ENCODE data around the gene UAP1.
"Not testable (repeated sequence)": the region's sequence is repeated elsewhere in the genome, so short reads cannot be mapped to it uniquely, and the experiment has no call there.

UAP1 gene

DNA sequence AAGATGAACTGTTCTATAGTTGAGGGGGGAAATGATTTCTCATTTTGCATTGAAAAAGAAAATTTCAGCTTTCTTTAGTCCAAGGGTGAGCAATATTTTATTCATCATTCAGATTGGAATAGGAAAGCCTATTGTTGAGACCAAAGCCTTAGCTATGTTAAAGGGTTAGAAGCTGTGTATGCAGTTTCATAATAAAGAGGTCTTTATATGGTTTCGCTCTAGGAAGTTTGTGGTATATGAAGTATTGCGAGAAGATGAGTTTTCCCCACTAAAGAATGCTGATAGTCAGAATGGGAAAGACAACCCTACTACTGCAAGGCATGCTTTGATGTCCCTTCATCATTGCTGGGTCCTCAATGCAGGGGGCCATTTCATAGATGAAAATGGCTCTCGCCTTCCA, 28.6 kb downstream of the UAP1 start:
- CTCF ChIA-PET, result interaction anchor here (0.8 to 1.0 kb wide), 2 partner anchors 11 to 16 kb away, joined by 3 read pairs; no protein-coding TSS in a partner anchor
- H3K9me3 ChIP-seq (ENCODE audit: control extremely low read depth in 1 of 5, control insufficient read depth in 4 of 5, insufficient read depth in 2 of 5, low read depth in 1 of 5, low read length in 4 of 5), result no peaks in the 10 kb centered on the region
- POLR2A ChIA-PET, result no interaction called here
- H3K4me3 ChIP-seq (ENCODE audit: control insufficient read depth in 1 of 7, extremely low read depth in 1 of 7, insufficient read depth in 4 of 7, low read depth in 2 of 7, low read length in 6 of 7), result no peak overlapping the region
- no peak for DNase-seq
- H3K36me3 ChIP-seq (ENCODE audit: control insufficient read depth in 4 of 4, insufficient read depth in 4 of 4, low read length in 3 of 4), result peaks cover 6 to 29% (median 22%) of the 10 kb centered on the region in 4 experiments
- no peaks in the 10 kb centered on the region for H3K4me1 ChIP-seq (ENCODE audit: control extremely low read depth in 1 of 4, control insufficient read depth in 4 of 4, insufficient read depth in 4 of 4, low read length in 3 of 4)
- H3K27me3 ChIP-seq (replicated peaks in 2 of 5; ENCODE audit: control insufficient read depth in 4 of 5, insufficient read depth in 5 of 5, low read length in 4 of 5), result no peaks in the 10 kb centered on the region
- H3K27ac ChIP-seq (ENCODE audit: insufficient read depth in 1 of 2, low read depth in 1 of 2, low read length in 2 of 2, poor library complexity in 1 of 2, severe bottlenecking in 2 of 2), result no peak overlapping the region
- WGBS (ENCODE audit: insufficient coverage), result 100% methylated on average over 3 of the region's 3 CpGs

DNA sequence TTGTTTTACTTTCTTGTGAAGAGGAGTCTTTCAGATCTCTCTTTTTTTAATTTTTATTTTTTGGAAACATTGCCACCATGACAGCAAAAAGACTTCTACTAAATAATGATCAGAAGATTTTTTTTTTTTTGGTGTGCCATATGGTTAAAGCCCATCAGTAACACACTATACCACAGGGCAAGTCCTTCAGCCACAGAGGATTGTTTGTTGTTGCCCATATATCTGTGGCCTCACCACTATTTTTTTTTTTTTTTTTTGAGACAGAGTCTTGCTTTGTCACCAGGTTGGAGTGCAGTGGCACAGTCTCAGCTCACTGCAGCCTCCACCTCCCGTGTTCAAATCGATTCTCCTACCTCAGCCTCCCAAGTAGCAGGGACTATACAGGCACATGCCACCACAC, 29.2 kb downstream of the UAP1 start:
- Histone ChIP-seq H3K27ac (ENCODE audit: insufficient read depth in 1 of 2, low read depth in 1 of 2, low read length in 2 of 2, poor library complexity in 1 of 2, severe bottlenecking in 2 of 2) (no peak overlapping the region), H3K4me1 (ENCODE audit: control extremely low read depth in 1 of 4, control insufficient read depth in 4 of 4, insufficient read depth in 4 of 4, low read length in 3 of 4) (no peaks in the 10 kb centered on the region), H3K9me3 (ENCODE audit: control extremely low read depth in 1 of 5, control insufficient read depth in 4 of 5, insufficient read depth in 2 of 5, low read depth in 1 of 5, low read length in 4 of 5) (no peaks in the 10 kb centered on the region), H3K36me3 (ENCODE audit: control insufficient read depth in 4 of 4, insufficient read depth in 4 of 4, low read length in 3 of 4) (peaks cover 6 to 28% (median 22%) of the 10 kb centered on the region in 4 experiments), H3K4me3 (ENCODE audit: control insufficient read depth in 1 of 7, extremely low read depth in 1 of 7, insufficient read depth in 4 of 7, low read depth in 2 of 7, low read length in 6 of 7) (no peak overlapping the region), H3K27me3 (replicated peaks in 2 of 5; ENCODE audit: control insufficient read depth in 4 of 5, insufficient read depth in 5 of 5, low read length in 4 of 5) (no peaks in the 10 kb centered on the region)
- ChIA-PET POLR2A (no interaction called here), CTCF (interaction anchor here (0.8 kb wide), 1 partner anchor 12 kb away, joined by 3 read pairs; no protein-coding TSS in a partner anchor)
- WGBS (ENCODE audit: insufficient coverage), result 100% methylated on average over 1 of the region's 2 CpGs
- no peak for DNase-seq

DNA sequence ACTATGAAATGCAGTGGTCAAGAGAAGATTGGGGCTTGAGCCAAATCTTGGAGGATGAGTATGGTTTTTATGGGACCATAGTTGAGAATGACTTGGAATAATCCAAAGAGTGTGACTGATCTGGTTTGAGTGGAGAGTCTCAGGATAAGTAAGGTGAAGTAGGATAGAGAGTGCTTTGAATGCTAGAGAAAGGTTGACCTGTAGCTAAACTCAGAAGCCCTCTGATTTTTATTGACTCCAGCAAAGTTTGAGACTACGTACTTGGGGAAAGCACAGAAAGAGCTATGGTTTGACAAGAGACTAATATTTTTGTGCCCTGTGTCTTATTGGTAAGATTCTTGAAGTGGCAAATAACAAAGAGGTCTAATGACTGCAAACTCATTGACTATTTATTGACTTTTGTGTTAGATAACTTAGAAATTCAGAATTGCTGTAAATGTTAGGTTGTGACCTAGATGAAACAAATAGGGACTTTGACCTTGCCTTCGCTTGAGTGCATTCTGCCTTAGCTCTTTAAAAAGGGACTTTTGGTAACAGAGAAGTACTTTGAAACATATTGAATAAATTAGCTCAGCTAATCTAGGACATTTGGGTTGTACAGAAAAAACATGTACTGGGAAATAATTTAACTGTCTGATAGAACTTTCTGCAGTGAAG, 35.1 kb downstream of the UAP1 start:
- WGBS (ENCODE audit: insufficient coverage), result 100% methylated on average over 1 of the region's 2 CpGs
- POLR2A ChIA-PET, result interaction anchor here (0.6 kb wide), 2 partner anchors 19 to 22 kb away, joined by 3 read pairs; no protein-coding TSS in a partner anchor

DNA sequence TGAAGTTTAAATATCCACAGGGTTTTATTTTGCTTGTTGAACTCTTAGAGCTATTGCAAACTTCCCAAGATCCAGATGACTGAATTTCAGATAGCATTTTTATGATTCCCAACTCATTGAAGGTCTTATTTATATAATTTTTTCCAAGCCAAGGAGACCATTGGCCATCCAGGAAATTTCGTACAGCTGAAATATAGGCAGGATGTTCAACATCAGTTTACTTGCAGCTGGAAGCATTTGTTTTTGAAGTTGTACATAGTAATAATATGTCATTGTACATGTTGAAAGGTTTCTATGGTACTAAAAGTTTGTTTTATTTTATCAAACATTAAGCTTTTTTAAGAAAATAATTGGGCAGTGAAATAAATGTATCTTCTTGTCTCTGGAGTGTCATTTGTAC, 37.9 kb downstream of the UAP1 start:
- CTCF ChIA-PET, result interaction anchor here (1.8 kb wide), 1 partner anchor 14 kb away, joined by 6 read pairs; no protein-coding TSS in a partner anchor

More for the DNA sequence above, 35.1 kb downstream of the UAP1 start:
- H3K4me1 ChIP-seq (ENCODE audit: control extremely low read depth in 1 of 4, control insufficient read depth in 4 of 4, insufficient read depth in 4 of 4, low read length in 3 of 4), result no peaks in the 10 kb centered on the region
- DNase-seq, result no peak
- H3K36me3 ChIP-seq (ENCODE audit: control insufficient read depth in 4 of 4, insufficient read depth in 4 of 4, low read length in 3 of 4), result peaks cover 6 to 34% (median 24%) of the 10 kb centered on the region in 4 experiments
- no peak overlapping the region for H3K27ac ChIP-seq (ENCODE audit: insufficient read depth in 1 of 2, low read depth in 1 of 2, low read length in 2 of 2, poor library complexity in 1 of 2, severe bottlenecking in 2 of 2)
- CTCF ChIA-PET, result interaction anchor here (1.6 kb wide), 1 partner anchor 19 kb away, joined by 4 read pairs; no protein-coding TSS in a partner anchor
- no peak overlapping the region for H3K4me3 ChIP-seq (ENCODE audit: control insufficient read depth in 1 of 7, extremely low read depth in 1 of 7, insufficient read depth in 4 of 7, low read depth in 2 of 7, low read length in 6 of 7)
- H3K27me3 ChIP-seq (replicated peaks in 2 of 5; ENCODE audit: control insufficient read depth in 4 of 5, insufficient read depth in 5 of 5, low read length in 4 of 5), result no peaks in the 10 kb centered on the region
- no peaks in the 10 kb centered on the region for H3K9me3 ChIP-seq (ENCODE audit: control extremely low read depth in 1 of 5, control insufficient read depth in 4 of 5, insufficient read depth in 2 of 5, low read depth in 1 of 5, low read length in 4 of 5)

DNA sequence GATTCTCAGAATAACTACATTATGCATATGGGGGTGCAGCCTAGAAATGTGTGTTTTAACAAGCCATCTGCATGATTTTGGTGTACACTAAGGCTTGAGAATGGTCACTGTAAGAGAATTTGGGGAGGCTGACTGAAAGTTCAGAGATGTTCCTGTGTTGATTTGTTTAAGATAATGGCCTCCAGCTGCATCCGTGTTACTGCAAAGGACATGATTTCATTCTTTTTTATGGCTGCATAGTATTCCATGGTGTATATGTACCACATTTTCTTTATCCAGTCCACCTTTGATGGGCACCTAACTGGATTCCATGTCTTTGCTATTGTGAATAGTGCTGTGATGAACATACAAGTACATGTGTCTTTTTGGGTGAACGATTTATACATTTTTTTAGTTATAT, 41.6 kb downstream of the UAP1 start:
- 100% methylated on average over 1 of the region's 2 CpGs for WGBS (ENCODE audit: insufficient coverage)
- H3K36me3 ChIP-seq (ENCODE audit: control insufficient read depth in 4 of 4, insufficient read depth in 4 of 4, low read length in 3 of 4), result peaks cover 0 to 26% (median 12%) of the 10 kb centered on the region in 4 experiments
- H3K4me3 ChIP-seq (ENCODE audit: control insufficient read depth in 1 of 7, extremely low read depth in 1 of 7, insufficient read depth in 4 of 7, low read depth in 2 of 7, low read length in 6 of 7); H3K9me3 ChIP-seq (ENCODE audit: control extremely low read depth in 1 of 5, control insufficient read depth in 4 of 5, insufficient read depth in 2 of 5, low read depth in 1 of 5, low read length in 4 of 5); H3K27me3 ChIP-seq (replicated peaks in 2 of 5; ENCODE audit: control insufficient read depth in 4 of 5, insufficient read depth in 5 of 5, low read length in 4 of 5); H3K4me1 ChIP-seq (ENCODE audit: control extremely low read depth in 1 of 4, control insufficient read depth in 4 of 4, insufficient read depth in 4 of 4, low read length in 3 of 4); POLR2A ChIA-PET; DNase-seq; H3K27ac ChIP-seq (ENCODE audit: insufficient read depth in 1 of 2, low read depth in 1 of 2, low read length in 2 of 2, poor library complexity in 1 of 2, severe bottlenecking in 2 of 2): not testable (repeated sequence)
- CTCF ChIA-PET, result interaction anchor here (2.8 kb wide), 1 partner anchor 11 kb away, joined by 6 read pairs; no protein-coding TSS in a partner anchor

More for the DNA sequence above, 37.9 kb downstream of the UAP1 start:
- 100% methylated on average over 1 of the region's 1 CpG for WGBS (ENCODE audit: insufficient coverage)
- Histone ChIP-seq H3K36me3 (ENCODE audit: control insufficient read depth in 4 of 4, insufficient read depth in 4 of 4, low read length in 3 of 4) (peaks cover 2 to 29% (median 15%) of the 10 kb centered on the region in 4 experiments), H3K27me3 (replicated peaks in 2 of 5; ENCODE audit: control insufficient read depth in 4 of 5, insufficient read depth in 5 of 5, low read length in 4 of 5) (no peaks in the 10 kb centered on the region), H3K4me1 (ENCODE audit: control extremely low read depth in 1 of 4, control insufficient read depth in 4 of 4, insufficient read depth in 4 of 4, low read length in 3 of 4) (no peaks in the 10 kb centered on the region), H3K27ac (ENCODE audit: insufficient read depth in 1 of 2, low read depth in 1 of 2, low read length in 2 of 2, poor library complexity in 1 of 2, severe bottlenecking in 2 of 2) (no peak overlapping the region), H3K9me3 (ENCODE audit: control extremely low read depth in 1 of 5, control insufficient read depth in 4 of 5, insufficient read depth in 2 of 5, low read depth in 1 of 5, low read length in 4 of 5) (no peaks in the 10 kb centered on the region), H3K4me3 (ENCODE audit: control insufficient read depth in 1 of 7, extremely low read depth in 1 of 7, insufficient read depth in 4 of 7, low read depth in 2 of 7, low read length in 6 of 7) (no peak overlapping the region)
- no peak for DNase-seq
- POLR2A ChIA-PET, result no interaction called here

DNA sequence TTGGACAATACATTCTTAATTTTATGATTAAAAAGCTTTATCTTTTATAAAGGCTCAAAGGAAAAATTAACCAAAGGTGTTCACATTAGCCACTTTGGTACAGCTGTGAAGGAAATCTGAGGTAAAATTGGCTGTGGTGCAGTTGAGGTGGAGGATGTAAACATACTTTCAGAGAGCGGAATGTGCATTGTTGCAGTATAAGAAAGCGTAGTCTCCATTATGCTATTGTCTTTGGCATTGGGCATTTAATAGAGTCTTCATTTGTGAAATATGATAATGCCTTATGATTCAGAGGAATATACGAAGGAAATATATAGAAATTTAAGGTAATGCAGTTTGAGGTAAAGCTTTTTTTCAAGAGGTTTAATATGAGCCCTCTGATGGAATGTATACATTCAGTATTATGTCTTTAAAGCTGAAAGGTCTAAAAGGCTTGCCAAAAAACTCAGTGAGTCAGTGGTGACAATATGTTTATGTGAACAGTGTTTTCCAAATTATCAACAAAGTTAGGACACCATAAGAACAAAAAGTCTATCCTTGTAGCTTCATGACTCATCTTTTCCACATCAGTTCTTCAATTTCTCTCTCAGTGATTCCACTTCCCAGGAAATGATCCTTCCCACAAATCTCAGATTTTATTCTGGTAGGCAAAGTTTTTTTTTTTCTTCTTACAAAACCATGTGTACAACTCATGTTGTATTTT, 43.9 kb downstream of the UAP1 start:
- Histone ChIP-seq H3K4me1 (ENCODE audit: control extremely low read depth in 1 of 4, control insufficient read depth in 4 of 4, insufficient read depth in 4 of 4, low read length in 3 of 4) (no peaks in the 10 kb centered on the region), H3K27me3 (replicated peaks in 2 of 5; ENCODE audit: control insufficient read depth in 4 of 5, insufficient read depth in 5 of 5, low read length in 4 of 5) (no peaks in the 10 kb centered on the region), H3K36me3 (ENCODE audit: control insufficient read depth in 4 of 4, insufficient read depth in 4 of 4, low read length in 3 of 4) (peaks cover 0 to 17% (median 3%) of the 10 kb centered on the region in 4 experiments), H3K4me3 (ENCODE audit: control insufficient read depth in 1 of 7, extremely low read depth in 1 of 7, insufficient read depth in 4 of 7, low read depth in 2 of 7, low read length in 6 of 7) (no peak overlapping the region), H3K27ac (ENCODE audit: insufficient read depth in 1 of 2, low read depth in 1 of 2, low read length in 2 of 2, poor library complexity in 1 of 2, severe bottlenecking in 2 of 2) (no peak overlapping the region), H3K9me3 (ENCODE audit: control extremely low read depth in 1 of 5, control insufficient read depth in 4 of 5, insufficient read depth in 2 of 5, low read depth in 1 of 5, low read length in 4 of 5) (no peaks in the 10 kb centered on the region)
- whole genome bisulfite sequencing (ENCODE audit: insufficient coverage), result 100% methylated on average over 3 of the region's 3 CpGs
- CTCF ChIA-PET, result interaction anchor here (0.6 to 2.8 kb wide), 2 partner anchors 8 to 13 kb away, joined by 3 to 6 read pairs; no protein-coding TSS in a partner anchor
- POLR2A ChIA-PET, result no interaction called here
- no peak for DNase-seq

DNA sequence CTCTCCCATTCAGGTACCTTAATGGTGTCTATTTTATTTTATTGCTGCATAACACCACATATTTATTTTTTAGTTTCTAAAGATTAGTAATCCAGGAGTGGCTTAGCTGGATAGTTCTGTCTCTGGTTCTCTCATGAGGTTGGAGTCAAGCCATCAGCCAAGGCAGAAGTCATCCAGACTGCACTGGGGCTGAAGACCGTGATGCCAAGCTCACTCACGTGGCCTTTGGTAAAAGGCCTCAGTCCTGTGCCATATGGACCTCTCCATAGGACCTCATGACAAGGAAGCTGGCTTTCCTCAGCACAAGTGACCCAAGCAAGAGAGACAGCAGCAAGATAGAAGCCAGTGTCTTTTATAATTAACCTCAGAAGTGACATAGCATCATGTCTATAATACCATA, 47.8 kb downstream of the UAP1 start:
- no peak overlapping the region for H3K27ac ChIP-seq (ENCODE audit: insufficient read depth in 1 of 2, low read depth in 1 of 2, low read length in 2 of 2, poor library complexity in 1 of 2, severe bottlenecking in 2 of 2)
- peaks cover 0 to 9% (median 3%) of the 10 kb centered on the region in 4 experiments for H3K4me1 ChIP-seq (ENCODE audit: control extremely low read depth in 1 of 4, control insufficient read depth in 4 of 4, insufficient read depth in 4 of 4, low read length in 3 of 4)
- H3K27me3 ChIP-seq (replicated peaks in 2 of 5; ENCODE audit: control insufficient read depth in 4 of 5, insufficient read depth in 5 of 5, low read length in 4 of 5), result no peaks in the 10 kb centered on the region
- no peak overlapping the region for H3K4me3 ChIP-seq (ENCODE audit: control insufficient read depth in 1 of 7, extremely low read depth in 1 of 7, insufficient read depth in 4 of 7, low read depth in 2 of 7, low read length in 6 of 7)
- no peaks in the 10 kb centered on the region for H3K36me3 ChIP-seq (ENCODE audit: control insufficient read depth in 4 of 4, insufficient read depth in 4 of 4, low read length in 3 of 4)
- CTCF ChIA-PET, result no interaction called here
- no peaks in the 10 kb centered on the region for H3K9me3 ChIP-seq (ENCODE audit: control extremely low read depth in 1 of 5, control insufficient read depth in 4 of 5, insufficient read depth in 2 of 5, low read depth in 1 of 5, low read length in 4 of 5)
- DNase-seq, result no peak
- POLR2A ChIA-PET, result no interaction called here
- WGBS (ENCODE audit: insufficient coverage), result 100% methylated on average over 2 of the region's 2 CpGs
